Measurements from ENCODE around the gene MAPK11. TPM values are rescaled to one million over a fixed set of nuclear protein-coding genes. Genes with fewer than 3 reads are reported as not detected.

Gene MAPK11
- total RNA-seq, 6 experiments from 2014 or later, result 1.7 to 6.4 (median 2.5) TPM

- TF ChIP-seq CTCF (IDR thresholded peaks at IDR 0.05), result no peak
- TF ChIP-seq POLR2A (IDR thresholded peaks at IDR 0.05), result no peak
- Histone ChIP-seq H3K4me3 (no peak overlapping the region), H3K27me3 (no peaks in the 10 kb centered on the region), H3K36me3 (no peaks in the 10 kb centered on the region), H3K4me1 (peaks cover 0 to 37% (median 13%) of the 10 kb centered on the region in 4 donors), H3K9me3 (no peaks in the 10 kb centered on the region), H3K27ac (no peak overlapping the region)
- ATAC-seq, result no peak
- no peak for DNase-seq
- intact Hi-C loops (cut with DNase I), result loop anchor here in 1 of 2 donors (10.0 kb wide), 1 partner anchor 236 kb away; the partner anchor contains the start of genes ADM2 and MIOX
- WGBS (ENCODE audit: insufficient coverage, low coverage, low lambda C conversion rate, missing lambda C conversion rate), result 81% methylated on average over 6 of the region's 29 CpGs
Measured at GRCh38 chr22:50248196-50249081, 21.7 kb downstream of the MAPK11 start.

- ATAC-seq (peak in 1 of 4 donors; percentile 0), DNase-seq (peak in 1 of 3 donors; percentile 68)
- H3K27ac ChIP-seq, result no peak overlapping the region
- intact Hi-C loops (cut with DNase I), result loop anchor here in 1 of 2 donors (10.0 kb wide), 1 partner anchor 237 kb away; the partner anchor contains the start of genes ADM2 and MIOX
- TF ChIP-seq POLR2A (IDR thresholded peaks at IDR 0.05) (no peak), CTCF (IDR thresholded peaks at IDR 0.05) (no peak)
- 0% methylated on average over 2 of the region's 16 CpGs for WGBS (ENCODE audit: insufficient coverage, low coverage, low lambda C conversion rate, missing lambda C conversion rate)
- no peaks in the 10 kb centered on the region for H3K36me3 ChIP-seq
- H3K27me3 ChIP-seq, result no peaks in the 10 kb centered on the region
- no peak overlapping the region for H3K4me3 ChIP-seq
- peaks cover 0 to 43% (median 16%) of the 10 kb centered on the region in 4 donors for H3K4me1 ChIP-seq
- H3K9me3 ChIP-seq, result no peaks in the 10 kb centered on the region
Measured at GRCh38 chr22:50247748-50248147, 22.4 kb downstream of the MAPK11 start.

GRCh38 chr22:50246242-50247175, 23.7 kb downstream of the MAPK11 start:
- WGBS (ENCODE audit: insufficient coverage, low coverage, low lambda C conversion rate, missing lambda C conversion rate), result 50% methylated on average over 7 of the region's 20 CpGs
- Histone ChIP-seq H3K36me3 (no peaks in the 10 kb centered on the region), H3K27me3 (no peaks in the 10 kb centered on the region), H3K4me1 (peaks cover 0 to 47% (median 22%) of the 10 kb centered on the region in 4 donors), H3K9me3 (no peaks in the 10 kb centered on the region), H3K4me3 (no peak overlapping the region), H3K27ac (no peak overlapping the region)
- ATAC-seq (no peak), DNase-seq (no peak)
- intact Hi-C loops (cut with DNase I), result loop anchor here in 1 of 2 donors (10.0 kb wide), 1 partner anchor 238 kb away; the partner anchor contains the start of genes ADM2 and MIOX
- peak in 1 of 4 donors; percentile 5 for TF ChIP-seq CTCF (IDR thresholded peaks at IDR 0.05)
- no peak for TF ChIP-seq POLR2A (IDR thresholded peaks at IDR 0.05)

All from right lobe of liver (tissue), 6 donors.